CD4-positive, alpha-beta T cell treated with Interferon gamma for 1 hour (primary cell): Measurements from ENCODE around the gene MUC2.

Experiments used
- DNase-seq: peaks from one replicate; pipeline ENCODE4 v3.0.0-alpha.2; 2020

The MUC2 gene

DNA sequence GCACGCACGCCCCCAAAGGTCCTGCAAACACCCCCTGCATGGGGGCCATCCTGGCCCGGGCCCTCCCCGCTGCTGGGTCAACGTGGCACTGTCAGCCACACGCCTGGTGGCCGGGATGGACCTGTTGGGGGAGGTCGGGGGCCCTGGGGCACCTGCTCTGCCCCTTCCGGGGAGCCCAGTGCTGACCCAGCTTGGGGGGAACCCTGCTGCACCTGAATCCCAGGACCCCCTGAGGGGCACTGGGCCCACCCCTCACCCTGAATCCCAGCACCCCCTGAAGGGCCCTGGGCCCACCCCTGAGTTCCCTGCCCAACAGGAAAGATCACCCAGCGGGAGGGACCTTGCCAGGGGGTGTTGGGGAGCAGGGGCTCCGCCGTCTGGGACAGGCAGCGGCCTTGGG lies 37.7 kb upstream of the MUC2 start:
- no peak for DNase-seq

DNA sequence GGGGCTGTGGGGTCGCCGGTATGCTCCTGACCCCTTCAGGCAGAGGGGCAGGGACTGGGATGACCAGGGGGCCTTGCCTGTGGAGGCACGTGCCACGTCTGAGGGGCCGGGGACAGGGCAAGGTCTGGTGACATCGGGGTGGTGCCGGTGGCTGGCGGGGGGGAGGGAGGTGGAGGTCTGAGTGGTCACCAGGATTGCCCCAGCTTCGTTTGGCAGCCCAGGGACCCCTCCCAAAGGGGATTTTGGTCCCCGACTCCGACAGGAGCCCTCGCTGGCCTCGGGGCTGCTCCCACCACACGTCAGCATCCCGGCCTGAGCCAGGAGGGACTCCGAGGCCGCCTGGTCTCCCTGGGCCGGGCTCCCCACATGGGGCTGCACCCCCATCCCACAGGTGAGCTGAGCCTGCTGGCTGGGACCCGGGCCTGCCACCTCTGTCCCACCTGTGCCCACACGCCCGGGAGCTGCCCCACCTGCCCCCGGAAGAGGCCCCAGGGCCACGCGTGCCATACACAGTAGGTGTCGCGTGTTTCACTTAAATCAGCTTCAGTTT lies 37.1 kb upstream of the MUC2 start:
- DNase-seq, result no peak

DNA sequence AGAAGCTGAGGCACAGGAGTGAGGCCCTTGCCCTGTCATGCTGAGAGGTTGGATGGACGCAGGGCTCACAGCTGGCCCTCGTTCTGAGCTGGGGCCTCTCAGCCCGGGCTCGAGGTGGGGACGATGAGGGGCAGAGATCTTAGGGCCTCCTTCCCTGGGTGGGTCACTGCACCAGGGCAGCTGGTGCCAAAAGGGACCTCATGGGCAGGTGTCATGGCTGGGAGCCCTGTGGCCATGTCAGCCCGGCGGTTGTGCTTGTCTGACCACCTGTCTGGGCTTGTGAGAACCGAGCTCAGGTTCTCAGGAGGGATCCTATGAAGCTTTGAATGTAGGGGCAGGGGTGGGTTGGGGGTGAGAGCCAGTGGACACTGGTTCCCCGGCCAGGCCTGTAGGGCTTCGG lies 36.3 kb upstream of the MUC2 start:
- no peak for DNase-seq

DNA sequence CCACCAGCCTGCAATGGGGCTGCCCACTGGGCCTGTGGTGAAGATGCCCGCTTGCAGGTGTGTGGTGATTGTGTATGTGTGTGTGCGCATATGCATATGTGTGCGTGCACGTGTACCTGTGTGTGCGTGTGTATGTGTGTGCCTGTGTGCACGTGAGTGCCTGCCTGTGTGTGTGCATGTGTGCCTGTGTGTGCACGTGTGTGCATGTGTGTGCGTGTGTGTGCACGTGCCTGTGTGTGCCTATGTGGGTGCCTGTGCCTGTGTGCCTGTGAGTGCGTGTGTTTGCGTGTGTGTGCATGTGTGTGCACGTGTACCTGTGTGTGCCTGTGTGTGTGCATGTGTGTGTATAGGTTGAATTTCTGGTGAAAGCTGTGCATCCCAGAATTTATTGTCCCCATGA lies 35.8 kb upstream of the MUC2 start:
- DNase-seq, result no peak

DNA sequence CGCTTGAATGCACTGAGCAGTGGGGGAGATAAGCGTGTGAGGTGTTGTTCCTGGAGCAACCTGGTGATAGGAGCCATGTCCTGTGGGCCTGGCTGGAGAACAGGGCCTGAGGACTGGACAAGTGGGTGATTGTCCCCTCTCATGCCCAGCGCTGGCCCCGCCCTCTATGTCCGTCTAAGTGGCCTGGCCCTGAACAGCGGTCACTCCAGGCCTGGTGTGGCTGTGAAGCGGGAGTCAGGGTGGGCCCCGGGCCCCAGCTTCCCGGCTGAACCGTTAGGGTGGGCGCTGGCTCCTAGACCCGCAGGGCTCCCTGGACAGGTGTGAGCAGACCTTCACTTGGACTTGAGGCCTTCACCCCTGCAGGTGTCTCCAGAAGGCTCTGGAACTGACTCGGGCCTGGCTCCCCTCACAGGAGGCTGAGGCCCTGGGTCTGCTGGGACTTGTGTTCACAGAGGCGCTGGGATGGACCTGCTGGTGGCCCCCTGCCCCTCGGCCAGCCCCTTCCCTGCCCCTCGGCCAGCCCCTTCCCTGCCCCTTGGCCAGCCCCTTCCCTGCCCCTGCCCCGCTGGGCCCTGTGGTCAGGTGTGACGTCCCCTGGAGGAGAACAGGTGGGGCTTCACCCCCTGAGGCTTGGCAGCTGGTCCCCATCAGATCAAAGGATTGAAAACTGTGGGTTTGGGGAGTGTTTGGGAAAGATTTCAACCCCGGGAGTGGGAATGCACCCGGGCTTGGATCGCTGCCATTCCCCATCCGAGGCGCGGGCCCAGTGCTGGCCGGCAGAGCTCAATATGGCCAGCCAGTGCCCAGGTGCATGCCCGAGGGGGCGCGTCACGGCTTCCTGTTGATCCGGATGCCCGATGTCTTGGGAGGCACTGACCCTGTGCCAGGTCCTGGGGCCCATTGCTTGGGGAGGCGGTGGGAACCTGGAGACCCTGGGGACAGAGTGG lies 34.9 kb upstream of the MUC2 start:
- no peak for DNase-seq

DNA sequence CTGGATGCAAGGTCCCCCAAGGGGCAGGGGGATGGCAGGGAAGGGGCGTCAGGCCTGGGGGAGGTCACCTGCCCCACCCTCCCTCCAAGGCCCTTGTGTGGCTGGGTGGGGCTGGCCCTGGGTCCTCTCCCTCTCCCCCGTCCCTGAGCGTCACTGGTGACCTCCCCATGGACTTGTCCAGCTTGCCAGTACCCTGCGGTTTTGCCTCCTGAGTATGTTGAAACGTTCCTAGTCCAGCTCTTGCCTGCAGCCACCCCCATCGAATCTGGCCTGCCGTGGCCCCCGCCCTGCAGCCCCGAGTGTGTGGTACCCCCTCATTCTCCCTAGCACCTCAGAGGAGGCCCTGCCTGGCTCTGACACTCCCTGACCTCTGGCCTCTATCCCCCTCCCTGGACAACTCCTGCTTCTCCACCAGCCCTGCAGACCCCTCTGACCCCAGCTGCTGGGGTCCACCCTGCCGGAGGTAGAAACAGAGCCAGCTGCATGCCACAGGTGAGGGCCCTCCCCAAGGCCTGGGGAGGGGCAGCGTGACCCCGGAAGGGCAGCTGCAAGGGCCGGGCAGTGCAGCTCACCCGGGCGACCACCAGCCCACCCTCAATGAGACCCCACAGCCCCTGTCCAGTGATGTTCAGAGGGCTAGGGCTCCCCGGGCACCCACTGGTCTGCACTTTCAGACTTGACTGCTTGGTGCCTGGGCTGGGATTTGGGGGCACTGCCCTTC lies 34.1 kb upstream of the MUC2 start:
- no peak for DNase-seq

DNA sequence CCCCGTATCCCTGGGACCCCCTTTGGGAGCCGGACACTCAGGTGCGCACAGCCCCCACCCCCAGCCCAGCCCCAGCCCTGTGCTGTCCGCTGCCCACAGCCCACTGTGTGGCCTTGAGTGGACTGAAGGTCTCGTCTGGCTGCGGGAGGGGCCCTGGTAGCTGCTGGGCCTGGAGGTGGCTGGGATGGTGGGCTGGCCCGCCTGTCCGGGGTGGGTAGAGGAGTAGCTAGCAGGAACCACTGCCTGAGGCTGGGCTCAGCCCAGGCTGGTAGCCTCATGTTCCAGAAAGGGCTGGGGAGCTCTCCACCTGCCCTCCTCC lies 33.6 kb upstream of the MUC2 start:
- DNase-seq, result no peak

DNA sequence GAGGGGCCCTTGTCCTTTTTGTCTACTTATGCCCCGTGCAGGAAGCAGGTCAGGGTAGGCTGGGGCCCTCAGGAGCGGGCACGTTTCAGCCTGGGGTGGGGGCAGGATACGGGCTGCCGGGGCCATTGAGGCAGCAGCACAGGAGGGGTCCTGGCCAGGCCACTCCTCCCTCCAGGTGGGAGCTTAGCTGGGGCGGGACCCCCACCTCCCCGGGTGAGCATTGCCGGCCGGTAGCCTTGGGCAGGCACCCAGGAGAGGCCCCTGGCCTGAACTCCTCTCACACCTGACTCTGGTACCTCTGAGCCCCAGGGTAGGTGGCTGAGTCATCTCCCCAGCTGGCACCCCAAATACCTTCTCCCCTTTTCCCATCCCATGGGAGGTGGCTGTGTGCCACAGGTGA lies 33.2 kb upstream of the MUC2 start:
- DNase-seq, result no peak

DNA sequence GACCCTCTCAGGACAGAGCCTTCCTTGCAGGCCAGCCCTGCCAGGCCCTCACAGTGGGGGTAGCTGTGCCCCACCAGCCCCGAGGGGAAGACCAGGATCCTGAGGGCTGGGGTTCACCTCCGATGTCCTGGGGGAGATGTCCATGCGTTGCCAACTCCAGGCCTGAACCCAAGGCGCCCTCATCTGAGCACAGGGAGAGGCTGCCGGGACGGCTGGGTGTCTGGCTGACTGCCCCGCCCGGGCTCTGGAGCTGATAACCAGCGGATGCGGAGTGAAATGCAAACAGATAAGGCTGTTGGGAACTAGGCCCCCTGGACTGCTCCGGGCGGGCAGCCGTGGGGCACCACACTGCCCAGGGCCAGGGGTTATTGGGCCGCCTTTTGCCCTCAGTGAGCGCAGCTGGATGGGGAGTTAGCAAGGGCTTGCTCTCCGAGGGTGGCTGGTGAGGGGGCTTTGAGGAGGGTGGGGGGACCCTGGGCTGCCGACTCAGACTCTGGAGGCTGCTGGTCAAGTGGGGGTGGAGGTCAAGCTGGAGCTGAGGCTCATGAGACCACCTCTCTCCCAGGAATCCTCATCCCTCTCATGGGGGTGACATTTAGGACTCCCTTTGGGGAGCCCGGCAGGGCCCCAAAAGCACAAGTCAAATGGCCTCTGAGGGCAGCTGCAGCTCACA lies 32.6 kb upstream of the MUC2 start:
- DNase-seq, result no peak

DNA sequence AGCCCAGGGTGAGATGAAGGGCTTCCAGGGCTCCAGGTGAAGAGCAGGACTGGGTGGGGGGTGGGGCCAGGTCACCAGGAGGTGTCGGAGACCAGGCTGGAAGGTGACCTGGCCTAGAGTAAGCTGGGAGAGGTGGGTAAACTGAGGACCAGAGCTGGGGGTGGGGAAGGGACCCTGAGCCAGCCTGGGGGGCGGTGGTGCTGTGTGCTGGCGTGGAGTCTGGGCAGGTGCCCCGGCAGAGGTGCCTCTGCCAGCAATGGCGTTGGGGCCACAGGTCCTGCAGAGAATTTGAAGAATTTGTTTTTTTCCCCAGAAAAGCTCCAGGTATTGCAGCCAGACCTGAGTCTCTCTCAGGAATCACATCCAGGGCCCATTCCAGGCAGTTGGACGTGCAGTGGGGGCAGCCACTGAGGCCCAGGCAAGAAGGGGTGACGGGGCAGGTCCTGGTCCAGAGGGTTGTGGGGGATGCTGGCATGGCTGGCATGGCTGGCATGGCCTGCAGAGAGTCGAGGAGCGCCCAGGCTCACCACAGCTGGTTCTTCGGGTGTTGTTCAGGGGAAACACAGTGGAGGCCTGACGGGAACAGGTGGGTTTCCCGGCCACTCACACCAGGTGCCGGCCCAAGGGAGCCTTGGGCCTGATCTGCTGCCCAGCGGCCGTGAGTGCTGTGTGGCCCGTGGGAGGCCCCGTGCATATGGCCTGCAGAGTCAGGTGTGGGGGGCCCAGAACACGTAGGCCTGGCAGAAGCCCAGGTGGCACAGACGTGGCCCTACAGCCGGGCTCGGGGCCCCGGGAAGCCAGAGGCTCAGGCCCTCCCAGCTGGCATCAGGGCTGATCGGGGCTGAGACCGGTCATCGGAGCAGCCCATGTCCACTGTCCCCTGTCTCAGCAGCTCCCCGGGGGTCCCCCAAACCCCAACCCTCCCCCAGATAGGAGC lies 31.8 kb upstream of the MUC2 start:
- DNase-seq, result no peak

DNA sequence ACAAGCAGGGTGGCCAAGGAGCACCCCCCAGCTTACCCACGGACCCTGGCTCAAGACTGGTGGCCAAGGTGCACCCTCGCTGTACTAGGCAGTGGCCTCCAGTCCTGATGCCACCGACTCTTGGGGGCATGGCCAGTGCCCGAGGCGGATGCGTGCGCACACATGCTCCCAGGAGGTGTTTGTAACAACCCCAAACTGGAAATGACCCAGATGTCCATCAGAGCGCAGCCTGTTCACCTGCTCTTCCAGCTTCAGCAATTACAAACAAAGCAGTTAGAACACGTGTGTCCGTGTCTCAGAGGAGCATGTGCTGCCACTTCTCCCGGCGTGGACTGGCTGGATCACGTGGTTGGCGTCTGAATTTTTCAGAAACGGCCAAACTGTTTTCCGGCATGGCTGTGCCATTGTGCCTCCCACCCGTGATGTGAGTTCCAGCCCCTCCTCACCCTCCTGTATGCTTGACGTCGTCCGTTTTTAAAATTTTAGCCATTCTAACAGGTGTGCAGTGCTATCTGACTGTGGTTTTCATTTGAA lies 31.0 kb upstream of the MUC2 start:
- DNase-seq, result no peak

DNA sequence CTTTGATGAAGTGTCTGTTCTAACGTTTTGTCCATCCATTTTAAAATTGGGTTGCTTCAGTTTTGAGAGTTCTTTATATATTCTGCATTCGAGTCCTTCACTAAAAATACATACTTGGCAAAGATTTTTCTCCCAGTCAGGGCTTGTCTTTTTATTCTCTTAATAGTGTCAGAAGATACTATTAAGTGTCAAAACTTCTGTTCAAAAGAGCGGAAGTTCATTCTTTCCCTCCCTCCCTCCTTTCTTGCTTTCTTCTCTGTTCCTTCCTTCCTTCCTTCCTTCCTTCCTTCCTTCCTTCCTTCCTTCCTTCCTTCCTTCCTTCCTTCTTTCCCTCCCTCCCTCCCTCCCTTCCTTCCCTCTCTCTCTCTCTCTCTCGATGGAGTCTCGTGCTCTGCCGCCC lies 30.5 kb upstream of the MUC2 start:
- DNase-seq, result no peak

DNA sequence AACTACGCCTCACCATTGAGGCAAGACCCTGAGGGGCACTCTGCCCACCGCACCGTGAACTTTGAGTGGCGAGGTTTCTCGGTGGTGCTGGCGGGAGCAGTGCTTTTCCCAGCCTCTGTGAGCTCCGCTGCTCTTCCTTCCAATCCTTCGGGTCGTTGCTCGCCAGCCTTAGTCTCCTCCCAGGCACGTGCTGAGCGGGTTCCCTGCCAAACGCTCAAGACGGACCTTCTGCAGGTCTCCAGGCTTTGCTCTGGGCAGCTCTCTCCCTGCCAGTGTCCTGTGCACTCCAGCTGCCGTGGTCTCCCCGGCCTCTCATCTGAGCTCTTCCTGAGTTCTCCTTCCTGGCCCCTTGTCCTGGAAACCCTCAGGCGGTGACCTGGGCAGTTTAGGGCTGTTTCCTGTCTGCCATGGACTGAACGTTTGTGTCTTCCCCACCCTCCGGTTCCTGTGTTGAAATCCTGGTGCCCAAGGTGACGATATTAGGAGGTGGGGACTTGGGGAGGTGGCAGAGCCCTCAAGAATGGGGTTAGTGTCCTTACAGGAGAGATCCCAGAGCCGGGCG lies 27.0 kb upstream of the MUC2 start:
- no peak for DNase-seq

DNA sequence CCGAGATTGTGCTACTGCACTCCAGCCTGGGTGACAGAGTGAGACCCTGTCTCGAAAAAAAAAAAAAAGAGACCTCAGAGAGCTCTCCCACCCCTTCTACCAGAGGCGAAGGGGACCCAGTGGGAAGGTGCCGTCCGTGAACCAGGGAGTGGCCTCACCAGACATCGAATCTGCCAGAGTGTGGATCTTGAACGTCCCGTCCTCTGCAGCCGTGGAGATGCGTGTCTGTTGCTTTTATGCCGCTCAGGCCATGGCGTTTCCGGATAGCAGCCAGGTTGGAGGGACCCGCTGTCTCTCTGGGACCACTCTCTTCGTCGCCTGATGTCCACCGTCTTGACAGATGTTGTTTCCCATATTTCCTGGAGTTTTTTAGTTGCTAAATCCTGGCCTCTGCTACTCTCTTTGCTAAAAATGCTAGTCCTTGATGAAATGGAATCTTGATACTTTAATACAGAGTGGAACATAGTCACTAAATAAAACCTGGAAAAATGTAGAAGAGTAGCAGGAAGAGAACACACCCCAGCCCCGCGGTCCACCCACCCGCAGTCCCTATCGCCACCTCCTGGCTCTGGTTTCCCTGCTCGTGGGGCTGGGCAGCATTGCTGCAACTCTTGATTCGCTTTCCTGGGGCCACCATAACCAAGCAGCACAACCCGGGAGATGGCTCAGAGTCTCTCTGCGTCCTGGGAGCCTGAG lies 26.2 kb upstream of the MUC2 start:
- no peak for DNase-seq

DNA sequence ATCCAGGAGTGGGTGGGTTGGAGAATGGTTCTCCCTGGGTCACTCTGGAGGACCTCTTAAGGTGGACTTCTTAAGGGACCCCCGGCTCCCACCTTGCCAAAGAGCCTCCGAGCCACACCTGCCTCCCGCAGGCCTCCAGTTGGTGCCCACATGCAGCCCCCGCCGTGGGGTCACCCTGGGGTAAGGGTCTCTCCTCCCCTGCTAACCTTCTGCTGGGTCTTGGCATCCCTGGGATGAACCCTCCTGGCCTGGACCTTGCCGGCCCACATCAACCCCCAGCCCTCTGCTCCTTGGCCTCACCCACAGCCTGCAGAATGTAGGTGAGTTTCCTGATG lies 25.6 kb upstream of the MUC2 start:
- DNase-seq, result no peak

DNA sequence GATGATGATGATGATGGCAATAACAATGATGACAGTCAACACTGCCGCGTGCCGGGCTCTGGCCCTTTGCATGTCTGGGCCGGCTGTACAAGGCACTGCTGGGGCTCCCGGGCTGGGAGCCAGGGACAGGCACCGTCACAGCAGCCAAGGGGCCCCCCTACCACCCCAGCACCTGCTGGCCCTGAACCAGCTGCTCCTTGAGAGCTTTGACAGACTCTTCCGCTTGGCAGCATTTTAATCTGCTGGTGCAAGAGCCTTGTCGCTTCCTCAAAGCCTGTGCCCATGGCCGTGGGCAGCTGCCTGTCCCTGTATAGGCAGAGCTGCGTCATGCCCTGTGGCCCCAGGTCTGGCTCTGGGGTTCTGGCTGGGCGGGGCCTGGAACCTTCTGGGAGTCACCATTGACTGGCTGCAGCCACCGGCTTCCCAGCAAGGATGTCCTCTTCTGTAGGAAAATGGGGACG lies 25.2 kb upstream of the MUC2 start:
- no peak for DNase-seq

DNA sequence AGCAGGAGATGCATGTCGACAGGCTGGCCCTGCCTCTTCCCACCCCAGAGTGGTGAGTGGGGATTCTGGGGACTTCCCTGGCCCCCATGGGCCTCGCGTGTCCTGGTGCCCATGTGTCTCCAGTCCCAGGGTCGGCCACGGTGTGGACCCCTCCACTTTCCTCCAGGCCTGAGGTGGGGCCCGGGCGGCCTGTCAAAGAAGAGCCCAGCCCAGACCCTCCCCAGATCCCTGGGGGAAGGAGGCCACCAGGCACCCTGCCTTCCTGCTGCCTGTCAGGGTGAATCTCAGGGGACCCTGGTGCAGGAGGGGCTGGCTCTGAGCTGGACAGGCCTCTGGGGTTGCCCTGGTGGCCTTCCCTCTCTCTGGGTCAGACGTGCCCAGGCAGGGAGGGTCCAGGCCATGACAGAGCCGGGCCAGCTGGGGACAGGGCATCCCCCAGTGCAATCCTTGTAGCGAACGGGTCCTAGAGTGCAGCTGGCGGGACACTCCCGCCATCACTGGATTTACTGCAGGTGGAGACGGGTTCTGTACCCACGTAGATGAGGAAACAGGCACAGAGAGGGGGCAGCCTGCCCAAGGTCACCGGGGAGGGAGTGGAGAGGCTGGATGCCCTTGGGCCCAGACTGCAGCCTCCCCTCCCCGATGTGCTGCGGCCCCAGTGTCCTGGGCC lies 24.6 kb upstream of the MUC2 start:
- no peak for DNase-seq

DNA sequence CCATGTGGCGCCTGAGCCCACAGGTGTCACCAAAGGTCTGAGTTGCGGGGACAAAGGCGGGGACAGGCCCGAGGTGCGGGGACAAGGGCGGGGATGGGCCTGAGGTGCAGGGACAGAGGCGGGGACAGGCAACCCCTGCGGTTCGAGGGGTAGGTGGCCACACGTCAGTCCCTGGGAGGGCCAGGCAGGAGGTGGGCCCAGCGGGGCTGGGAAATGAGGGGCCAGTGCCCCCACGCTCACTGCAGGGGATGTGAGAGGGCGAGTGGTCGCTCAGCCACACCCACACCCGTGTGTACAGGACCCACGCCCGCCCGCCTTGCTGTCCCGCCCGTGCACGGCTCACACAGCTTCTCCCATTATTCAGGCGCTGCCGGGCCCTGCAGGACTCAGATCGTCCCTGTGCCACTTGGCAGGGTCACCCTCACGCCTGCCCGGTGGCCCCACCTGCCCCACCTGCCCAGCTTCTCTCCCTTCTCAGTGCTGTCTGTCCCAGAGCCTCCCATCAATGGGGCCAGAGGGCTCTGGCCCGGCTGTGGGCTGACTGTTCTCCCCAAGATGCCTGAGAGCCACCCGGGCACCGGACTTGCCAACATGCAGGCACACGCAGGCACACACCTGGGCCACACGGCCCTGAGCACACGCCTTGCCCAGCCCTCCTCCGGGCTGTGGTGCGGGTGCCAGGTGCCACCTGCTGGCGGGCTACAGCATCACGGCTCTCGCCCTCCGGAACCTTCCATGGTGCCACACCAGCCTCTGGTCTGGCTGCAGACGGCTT lies 23.9 kb upstream of the MUC2 start:
- peak; percentile 68 for DNase-seq

DNA sequence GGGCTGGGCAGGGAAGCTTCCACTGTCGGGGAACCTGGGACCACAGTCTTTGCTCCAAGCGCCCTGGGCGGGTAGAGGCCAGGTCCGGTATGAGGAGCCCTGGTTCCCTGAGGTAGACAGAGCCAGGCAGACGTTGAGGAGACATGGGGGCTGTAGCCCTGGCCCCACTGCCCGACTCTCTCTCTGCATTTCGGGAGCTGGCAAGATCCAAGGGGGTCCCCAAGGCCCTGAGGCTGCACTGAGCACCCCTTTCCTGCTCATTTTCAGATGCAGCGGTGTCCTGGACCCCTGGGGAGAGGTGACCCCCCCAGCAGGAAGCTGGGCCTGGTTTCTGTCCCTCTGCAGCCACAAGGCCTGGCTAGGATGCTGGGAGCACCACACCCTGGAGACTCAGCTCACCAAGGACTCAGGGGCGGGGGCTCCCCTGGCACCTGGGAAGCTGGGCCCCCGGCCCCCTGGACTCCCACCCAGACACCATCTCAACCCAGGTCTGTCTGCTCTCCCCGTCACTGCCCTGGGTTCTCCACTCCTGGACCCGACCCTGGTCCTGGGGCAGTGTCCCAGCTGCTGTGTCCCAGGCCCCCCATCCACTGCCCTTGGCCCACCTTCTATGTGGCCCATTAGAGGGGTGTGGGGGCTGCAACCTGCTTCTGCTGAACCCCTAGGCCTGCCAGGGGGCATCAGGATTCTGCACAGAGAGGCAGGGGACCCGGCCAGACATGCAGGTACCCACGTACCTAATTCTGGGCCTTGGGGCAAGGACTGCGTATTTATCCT lies 23.1 kb upstream of the MUC2 start:
- DNase-seq, result no peak
